Thoracic aorta (tissue), 2 donors: ENCODE data around the gene TUBB4B. TPM values are rescaled to one million over a fixed set of nuclear protein-coding genes. Genes with fewer than 3 reads are reported as not detected.
A peak's percentile ranks its signal among the peaks of the same experiment; 100 is the strongest.

ENCODE experiments used
- ATAC-seq: fragments of 150-250 bp; one replicate; pipeline ENCODE4 v1.8.0; 2017; ENCODE audit warnings: low read depth; ENCODE audit not compliant: insufficient number of reproducible peaks, low FRiP score
- DNase-seq: peaks from one replicate; pipeline ENCODE4 v3.0.0-alpha.2; 2020; ENCODE audit warnings: low spot score
- H3K27ac ChIP-seq, 2 donors: fragments of 200-600 bp; sonication (generic); 1 replicate in 1 of 2; 2 replicates in 1 of 2; pipeline ENCODE4 v1.5.1; 2016; ENCODE audit warnings: mild to moderate bottlenecking in 2 of 2, moderate library complexity in 2 of 2
- H3K27me3 ChIP-seq: fragments of 200-600 bp; sonication (generic); replicated peaks from 2 replicates; pipeline ENCODE4 v1.6.0; 2016; ENCODE audit warnings: mild to moderate bottlenecking; ENCODE audit not compliant: insufficient read depth
- H3K36me3 ChIP-seq: fragments of 200-600 bp; sonication (generic); one replicate; pipeline ENCODE4 v1.5.1; 2016
- H3K4me1 ChIP-seq, 2 donors: fragments of 200-600 bp; sonication (generic); 1 replicate in 1 of 2; 2 replicates in 1 of 2; pipeline versions ENCODE4 v1.5.1 to v1.6.0; 2016; ENCODE audit warnings: low read depth in 2 of 2, mild to moderate bottlenecking in 1 of 2; ENCODE audit not compliant: control insufficient read depth in 1 of 2
- H3K4me3 ChIP-seq: fragments of 200-600 bp; sonication (generic); 2 replicates; pipeline ENCODE4 v1.5.1; 2016; ENCODE audit warnings: mild to moderate bottlenecking
- H3K9me3 ChIP-seq: fragments of 200-600 bp; sonication (generic); 2 replicates; pipeline ENCODE4 v1.5.1; 2016
- total RNA-seq, 2 donors: library from RNA; depleted of rRNA; stranded (reverse); fragments of >200 nt; gene quantifications; one replicate each; pipeline versions ENCODE4 v1.1.0 to v1.2.3, GENCODE V29; 2016
- TF ChIP-seq, protein P1 (sequence below): fragments of 200-600 bp; sonication (generic); IDR thresholded peaks from one replicate; pipeline ENCODE4 v1.5.1; 2019; ENCODE audit warnings: antibody characterized with exemption

Gene TUBB4B
- total RNA-seq, 2 donors from 2014 or later: 172 to 193 TPM

DNA sequence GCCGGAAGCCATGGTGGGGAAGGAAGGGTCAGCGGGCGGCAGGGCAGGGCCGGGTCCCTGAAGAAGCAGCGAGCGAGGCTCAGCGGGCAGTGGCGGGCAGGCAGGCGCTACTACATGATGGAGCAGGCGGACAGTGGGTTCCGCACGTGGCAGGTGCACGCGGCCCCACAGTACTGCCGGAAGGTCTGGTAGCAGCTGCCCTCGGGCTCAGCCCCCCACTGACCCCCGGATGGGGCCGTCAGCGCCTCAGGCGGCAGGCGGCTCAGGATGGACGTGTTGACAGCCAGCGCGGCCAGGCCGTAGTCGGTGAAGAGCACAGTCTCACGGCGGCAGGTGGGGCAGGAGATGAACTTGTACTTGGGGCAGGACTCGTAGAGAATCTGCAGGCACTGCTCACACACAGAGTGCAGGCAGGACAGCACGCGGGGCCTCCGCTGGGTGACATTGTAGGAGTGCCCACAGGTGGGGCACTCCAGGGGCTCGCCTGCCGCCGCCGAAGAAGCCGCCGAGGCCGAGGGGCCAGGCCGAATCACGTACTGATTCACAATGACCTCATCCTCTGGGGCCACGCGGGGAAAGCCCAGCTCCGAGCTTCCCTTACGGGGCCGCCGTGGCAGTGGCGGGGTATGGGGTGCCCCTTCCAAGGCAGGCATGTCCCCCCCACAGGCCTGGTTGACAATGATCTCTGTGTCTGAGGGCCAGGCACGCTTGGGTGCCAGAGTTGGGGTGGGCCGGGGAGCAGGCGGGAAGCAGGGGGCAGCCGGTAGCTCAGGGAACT, 20.6 kb upstream of the TUBB4B start:
- Histone ChIP-seq H3K36me3 (no peaks in the 10 kb centered on the region), H3K9me3 (no peaks in the 10 kb centered on the region), H3K4me3 (no peak overlapping the region), H3K27ac (no peak overlapping the region), H3K27me3 (no peaks in the 10 kb centered on the region), H3K4me1 (peaks cover 7 to 19% of the 10 kb centered on the region in 2 donors)
- DNase-seq (no peak), ATAC-seq (no peak)
- TF ChIP-seq, protein P1, sequence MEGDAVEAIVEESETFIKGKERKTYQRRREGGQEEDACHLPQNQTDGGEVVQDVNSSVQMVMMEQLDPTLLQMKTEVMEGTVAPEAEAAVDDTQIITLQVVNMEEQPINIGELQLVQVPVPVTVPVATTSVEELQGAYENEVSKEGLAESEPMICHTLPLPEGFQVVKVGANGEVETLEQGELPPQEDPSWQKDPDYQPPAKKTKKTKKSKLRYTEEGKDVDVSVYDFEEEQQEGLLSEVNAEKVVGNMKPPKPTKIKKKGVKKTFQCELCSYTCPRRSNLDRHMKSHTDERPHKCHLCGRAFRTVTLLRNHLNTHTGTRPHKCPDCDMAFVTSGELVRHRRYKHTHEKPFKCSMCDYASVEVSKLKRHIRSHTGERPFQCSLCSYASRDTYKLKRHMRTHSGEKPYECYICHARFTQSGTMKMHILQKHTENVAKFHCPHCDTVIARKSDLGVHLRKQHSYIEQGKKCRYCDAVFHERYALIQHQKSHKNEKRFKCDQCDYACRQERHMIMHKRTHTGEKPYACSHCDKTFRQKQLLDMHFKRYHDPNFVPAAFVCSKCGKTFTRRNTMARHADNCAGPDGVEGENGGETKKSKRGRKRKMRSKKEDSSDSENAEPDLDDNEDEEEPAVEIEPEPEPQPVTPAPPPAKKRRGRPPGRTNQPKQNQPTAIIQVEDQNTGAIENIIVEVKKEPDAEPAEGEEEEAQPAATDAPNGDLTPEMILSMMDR: no peak

DNA sequence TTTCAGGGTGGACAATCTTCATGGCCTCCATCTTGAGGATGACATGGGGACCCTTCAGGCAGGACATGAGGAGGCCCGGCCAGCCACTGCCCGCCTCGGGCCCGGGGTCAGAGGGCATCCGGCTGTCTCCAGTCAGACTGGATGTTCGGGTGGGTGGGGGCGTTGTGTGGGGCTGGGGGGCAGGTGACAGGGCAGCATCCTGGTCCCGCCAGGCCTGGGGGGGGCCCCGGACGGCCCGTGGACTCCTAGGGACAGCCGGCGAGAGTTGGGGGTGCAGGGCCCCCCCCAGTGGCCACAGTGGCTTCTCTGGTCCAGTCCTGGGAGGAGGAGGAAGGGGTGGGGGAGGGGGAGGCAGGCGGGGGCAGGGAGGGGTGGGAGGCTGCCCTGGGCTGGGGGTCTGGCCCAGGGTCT, 20.0 kb upstream of the TUBB4B start:
- Histone ChIP-seq H3K4me3 (no peak overlapping the region), H3K27me3 (no peaks in the 10 kb centered on the region), H3K9me3 (no peaks in the 10 kb centered on the region), H3K27ac (no peak overlapping the region), H3K4me1 (peaks cover 7 to 19% of the 10 kb centered on the region in 2 donors), H3K36me3 (no peaks in the 10 kb centered on the region)
- ATAC-seq (no peak), DNase-seq (no peak)
- TF ChIP-seq, protein P1: no peak

DNA sequence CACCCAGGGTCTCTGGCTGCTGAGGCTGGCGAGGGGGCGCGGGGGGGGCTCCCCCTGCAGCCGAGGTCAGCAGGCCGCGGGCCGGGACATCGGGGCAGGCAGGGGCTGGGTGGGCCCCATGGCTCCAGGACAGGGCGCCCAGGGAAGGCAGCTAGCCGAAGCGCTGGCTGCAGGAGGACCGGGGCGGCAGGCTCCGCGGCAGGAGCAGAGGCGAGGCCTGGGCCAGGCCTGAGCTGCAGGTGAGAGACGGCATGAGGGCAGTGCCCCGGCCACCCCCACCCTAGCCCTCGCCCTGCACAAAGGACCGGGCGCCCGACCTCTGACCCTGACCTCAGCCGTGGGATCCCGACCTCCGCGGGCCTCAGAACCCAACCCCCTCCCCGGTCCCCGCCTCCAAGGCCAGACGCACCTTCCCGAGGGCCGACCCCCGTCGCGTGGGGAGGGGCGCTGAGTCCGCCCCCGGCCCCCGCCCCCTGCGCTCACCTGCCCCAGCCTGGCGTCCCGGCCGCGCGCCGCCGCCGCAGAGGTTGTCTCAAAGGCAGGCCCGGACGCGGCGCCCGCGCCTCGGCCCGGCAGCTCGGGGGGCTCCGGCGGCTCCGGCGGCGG, 19.5 kb upstream of the TUBB4B start:
- DNase-seq (no peak), ATAC-seq (no peak)
- TF ChIP-seq, protein P1: no peak
- Histone ChIP-seq H3K9me3 (no peaks in the 10 kb centered on the region), H3K4me3 (peak overlapping the region; percentile 63), H3K27ac (no peak overlapping the region), H3K27me3 (no peaks in the 10 kb centered on the region), H3K4me1 (peaks cover 7 to 19% of the 10 kb centered on the region in 2 donors), H3K36me3 (no peaks in the 10 kb centered on the region)

DNA sequence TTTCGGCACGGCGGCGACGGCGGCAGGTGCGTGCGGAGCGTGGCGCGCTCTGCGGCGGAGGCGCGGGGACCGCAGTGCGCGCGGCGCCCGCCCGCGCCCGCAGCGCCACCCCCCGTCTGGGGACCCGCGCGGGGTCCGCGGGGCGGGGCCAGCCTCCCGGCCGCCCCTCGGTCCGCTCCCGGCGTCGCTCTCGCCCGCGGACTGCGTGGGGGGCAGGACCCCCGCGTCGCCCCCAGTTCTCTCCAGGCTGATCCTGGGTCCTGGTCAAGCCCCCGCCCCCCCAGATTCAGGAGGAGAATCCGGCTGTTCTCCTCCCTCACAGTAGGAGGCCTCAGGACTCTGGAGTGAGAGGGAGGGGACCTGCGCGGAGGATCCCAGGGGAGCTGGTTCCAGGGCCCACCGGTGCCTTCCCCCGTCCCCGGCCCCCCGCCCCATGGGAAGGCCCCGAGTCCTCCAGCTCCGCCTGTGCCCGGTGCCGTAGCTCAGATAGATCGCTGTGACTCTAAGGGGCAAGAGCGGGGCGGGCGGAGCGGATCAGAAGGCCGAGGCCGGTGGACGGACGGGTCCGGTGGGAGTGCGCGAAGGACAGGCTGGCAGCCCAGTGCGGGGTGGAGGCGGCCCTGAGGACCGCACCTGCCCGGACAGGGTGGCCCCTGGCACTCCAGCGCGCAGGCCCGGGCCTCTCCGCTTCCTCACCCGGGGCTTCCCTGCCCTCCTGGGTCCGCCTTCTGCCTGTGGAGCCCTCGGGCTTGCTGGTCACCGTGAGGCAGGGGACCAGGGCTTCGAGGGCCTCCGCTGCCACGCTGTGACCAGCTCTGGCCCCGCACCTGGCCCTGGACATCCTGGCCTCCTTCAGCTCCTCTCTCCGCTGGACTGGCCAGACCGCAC, 18.7 kb upstream of the TUBB4B start, which contains the start of gene RNF208:
TSS of gene RNF208 (minus strand) at position 51 of the 888 bp plus-strand sequence. CDS start 1,028 bp downstream, outside the sequence.
- Histone ChIP-seq H3K9me3 (no peaks in the 10 kb centered on the region), H3K4me3 (peak within 1 kb of the TSS; percentile 83), H3K4me1 (peaks cover 7 to 19% of the 10 kb centered on the region in 2 donors), H3K27me3 (no peaks in the 10 kb centered on the region), H3K36me3 (no peaks in the 10 kb centered on the region), H3K27ac (peak within 1 kb of the TSS; percentile 89 to 96)
- no peak for DNase-seq
- TF ChIP-seq, protein P1: no peak
- no peak for ATAC-seq
